Liver (tissue), 9 donors: ENCODE measurements around the gene CCM2. TPM values are rescaled to one million over a fixed set of nuclear protein-coding genes. Genes with fewer than 3 reads are reported as not detected.

Experiments used
- DNase-seq: peaks from one replicate; pipeline ENCODE4 v3.0.0-alpha.2; 2017; ENCODE audit warnings: low spot score
- H3K27ac ChIP-seq, 2 donors: one replicate each; pipeline ENCODE4 v1.7.0; 2013; ENCODE audit warnings: inconsistent platforms in 2 of 2, low read length in 2 of 2, control low read depth in 1 of 2, low read depth in 1 of 2, mild to moderate bottlenecking in 1 of 2
- H3K27me3 ChIP-seq, 4 donors: one replicate each; pipeline versions ENCODE4 v1.6.1 to v1.7.0; 2013; ENCODE audit warnings: low read length in 3 of 4, inconsistent platforms in 1 of 4, mild to moderate bottlenecking in 1 of 4, moderate library complexity in 1 of 4; ENCODE audit not compliant: control insufficient read depth in 4 of 4, insufficient read depth in 4 of 4
- H3K36me3 ChIP-seq, 4 donors: one replicate each; pipeline versions ENCODE4 v1.6.1 to v1.7.0; 2013; ENCODE audit warnings: low read length in 3 of 4, mild to moderate bottlenecking in 3 of 4, low read depth in 1 of 4, moderate library complexity in 1 of 4; ENCODE audit not compliant: control insufficient read depth in 4 of 4, insufficient read depth in 3 of 4
- H3K4me1 ChIP-seq, 4 donors: one replicate each; pipeline versions ENCODE4 v1.6.1 to v1.7.0; 2013; ENCODE audit warnings: low read length in 3 of 4, mild to moderate bottlenecking in 3 of 4, moderate library complexity in 1 of 4; ENCODE audit not compliant: control insufficient read depth in 4 of 4, insufficient read depth in 4 of 4
- H3K4me3 ChIP-seq, 3 donors: one replicate each; pipeline versions ENCODE4 v1.6.1 to v1.7.0; 2013; ENCODE audit warnings: low read length in 3 of 3, control low read depth in 1 of 3, low read depth in 1 of 3, mild to moderate bottlenecking in 1 of 3
- H3K9ac ChIP-seq, 2 donors: one replicate each; pipeline ENCODE4 v1.7.0; 2013; ENCODE audit warnings: low read length in 2 of 2, mild to moderate bottlenecking in 2 of 2, moderate library complexity in 2 of 2, control low read depth in 1 of 2, low read depth in 1 of 2
- H3K9me3 ChIP-seq, 4 donors: one replicate each; pipeline versions ENCODE4 v1.6.1 to v1.7.0; 2013; ENCODE audit warnings: low read length in 3 of 4; ENCODE audit not compliant: control insufficient read depth in 4 of 4
- CTCF ChIP-seq: fragments of 150-350 bp; IDR thresholded peaks from 2 replicates; pipeline ENCODE4 v1.5.1; 2017; ENCODE audit warnings: improper control_type of control experiment, low read depth, low read length; ENCODE audit not compliant: missing input control
- EGR1 ChIP-seq, 2 donors: IDR thresholded peaks; 2 replicates each; pipeline ENCODE4 v1.6.1; 2016 to 2018; ENCODE audit warnings: antibody characterized with exemption in 2 of 2, low read depth in 2 of 2
- FOXA1 ChIP-seq: IDR thresholded peaks from 2 replicates; pipeline ENCODE4 v1.6.1; 2016; ENCODE audit warnings: antibody characterized with exemption
- FOXA2 ChIP-seq: IDR thresholded peaks from 2 replicates; pipeline ENCODE4 v1.6.1; 2016; ENCODE audit warnings: antibody characterized with exemption
- GABPA ChIP-seq, 2 donors: IDR thresholded peaks in 1 of 2; conservative IDR thresholded peaks in 1 of 2; 2 replicates each; pipeline ENCODE4 v1.6.1; 2016; ENCODE audit warnings: antibody characterized with exemption in 2 of 2, mild to moderate bottlenecking in 1 of 2, moderate library complexity in 1 of 2
- HNF4A ChIP-seq, 2 donors: conservative IDR thresholded peaks; 2 replicates each; pipeline ENCODE4 v1.6.1; 2016; ENCODE audit warnings: antibody characterized with exemption in 2 of 2, mild to moderate bottlenecking in 2 of 2
- JUND ChIP-seq, 2 donors: IDR thresholded peaks; 2 replicates each; pipeline ENCODE4 v1.6.1; 2016; ENCODE audit warnings: antibody characterized with exemption in 2 of 2
- NR2F2 ChIP-seq: IDR thresholded peaks from 2 replicates; pipeline ENCODE4 v1.6.1; 2016; ENCODE audit warnings: antibody characterized with exemption
- RAD21 ChIP-seq, 2 donors: IDR thresholded peaks; 2 replicates each; pipeline ENCODE4 v1.6.1; 2016; ENCODE audit warnings: antibody characterized with exemption in 2 of 2, mild to moderate bottlenecking in 2 of 2
- REST ChIP-seq: IDR thresholded peaks from 2 replicates; pipeline ENCODE4 v1.6.1; 2016; ENCODE audit warnings: antibody characterized with exemption, mild to moderate bottlenecking
- RXRA ChIP-seq, 2 donors: IDR thresholded peaks; 2 replicates each; pipeline ENCODE4 v1.6.1; 2017 to 2018; ENCODE audit warnings: antibody characterized with exemption in 2 of 2, mild to moderate bottlenecking in 1 of 2
- SP1 ChIP-seq: IDR thresholded peaks from 2 replicates; pipeline ENCODE4 v1.6.1; 2018; ENCODE audit warnings: antibody characterized with exemption, mild to moderate bottlenecking
- TAF1 ChIP-seq: conservative IDR thresholded peaks from 2 replicates; pipeline ENCODE4 v1.6.1; 2016; ENCODE audit warnings: antibody characterized with exemption, mild to moderate bottlenecking
- YY1 ChIP-seq: IDR thresholded peaks from 2 replicates; pipeline ENCODE4 v1.6.1; 2016; ENCODE audit warnings: antibody characterized with exemption, mild to moderate bottlenecking
- ZBTB33 ChIP-seq: IDR thresholded peaks from 2 replicates; pipeline ENCODE4 v1.6.1; 2016; ENCODE audit warnings: antibody characterized with exemption
- WGBS: extraction: QIAGEN DNeasy Blood & Tissue Kit; methylation state at CpG from one replicate; pipeline ENCODE4 v1.1.7; 2013; 5-methylcytosine and 5-hydroxymethylcytosine counted together
- polyA plus RNA-seq, 2 donors: library from polyadenylated mRNA; stranded (reverse) in 1 of 2; unstranded in 1 of 2; fragments of 200-250 nt in 1 of 2; fragments of >200 nt in 1 of 2; fragmentation: Nextera tagmentation in 1 of 2; extraction: Ambion mirVana in 1 of 2; gene quantifications; one replicate each; pipeline versions ENCODE4 v1.2.1 to v1.2.3, GENCODE V29; 2013 to 2015
- total RNA-seq, 2 donors: library from RNA; depleted of rRNA; stranded (reverse); fragments of >200 nt; gene quantifications; one replicate each; pipeline ENCODE4 v1.2.3, GENCODE V29; 2014
- TF ChIP-seq, protein P1 (sequence below): IDR thresholded peaks from 2 replicates; pipeline ENCODE4 v1.6.1; 2016; ENCODE audit warnings: antibody characterized with exemption
- TF ChIP-seq, protein P2 (sequence below): IDR thresholded peaks from 2 replicates; pipeline ENCODE4 v1.6.1; 2016; ENCODE audit warnings: antibody characterized with exemption
- donor health status: healthy.
- donor health status: healthy.
- donor health status: healthy.
- donor health status: healthy.
- donor health status: healthy.

CCM2 gene
- total and polyA plus RNA-seq, 4 donors, result 26.3 to 65.0 (median 47.5) TPM

GRCh38 chr7:45081670-45081974 is 81.6 kb downstream of the CCM2 start (continued):
- no peak for TF ChIP-seq REST
- no peak for TF ChIP-seq NR2F2
- no peak for TF ChIP-seq RAD21 (IDR thresholded peaks at IDR 0.05)
- no peak for TF ChIP-seq RXRA (IDR thresholded peaks at IDR 0.05)
- no peak for TF ChIP-seq SP1
- TF ChIP-seq, protein P1, sequence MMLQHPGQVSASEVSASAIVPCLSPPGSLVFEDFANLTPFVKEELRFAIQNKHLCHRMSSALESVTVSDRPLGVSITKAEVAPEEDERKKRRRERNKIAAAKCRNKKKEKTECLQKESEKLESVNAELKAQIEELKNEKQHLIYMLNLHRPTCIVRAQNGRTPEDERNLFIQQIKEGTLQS, result no peak
- no peak for TF ChIP-seq FOXA1
- no peak for TF ChIP-seq EGR1 (IDR thresholded peaks at IDR 0.05; ENCODE audit: low read depth in 2 of 2)
- no peak for TF ChIP-seq TAF1
- TF ChIP-seq ZBTB33, result no peak

DNA sequence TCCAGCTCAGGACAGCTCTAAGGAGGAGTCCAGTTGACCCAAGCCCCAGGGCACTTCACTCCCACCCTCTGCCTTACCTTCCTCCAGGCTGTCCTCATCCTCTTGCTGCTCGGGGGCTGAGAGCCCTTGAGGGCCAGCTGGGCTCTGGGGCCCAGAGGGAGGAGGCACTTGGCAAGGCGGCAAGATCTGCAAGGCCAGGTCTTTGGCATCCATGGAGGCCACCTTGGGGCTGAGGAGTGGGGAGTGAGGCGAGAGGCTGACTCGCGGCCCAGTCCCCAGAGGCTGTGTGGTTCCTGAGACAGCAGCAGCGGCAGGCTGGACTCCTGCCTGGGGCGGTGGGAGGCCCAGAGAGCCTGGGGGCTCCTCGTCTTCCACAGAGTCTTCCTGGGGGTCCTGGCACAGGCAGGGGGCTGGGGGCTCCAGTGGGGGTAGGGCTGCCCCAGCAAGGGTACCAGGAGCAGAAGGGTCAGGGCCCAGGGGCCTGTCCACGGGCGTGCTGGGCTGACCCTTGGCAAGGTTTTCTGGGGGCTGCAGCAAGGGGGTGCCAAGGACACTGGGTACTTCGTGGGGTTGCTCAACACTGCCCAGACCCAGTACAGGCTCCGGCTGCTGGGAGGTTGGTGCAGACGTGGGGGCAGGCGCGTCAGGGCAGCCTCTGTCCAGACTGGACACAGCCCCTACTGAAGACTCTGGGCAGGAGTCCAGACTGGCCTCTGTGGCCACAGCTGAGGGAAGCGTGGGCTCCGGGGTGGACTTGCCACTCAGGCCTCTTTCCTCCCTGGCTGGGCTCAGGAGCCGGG is 82.2 kb downstream of the CCM2 start:
- no peaks in the 10 kb centered on the region for H3K9me3 ChIP-seq
- no peaks in the 10 kb centered on the region for H3K27me3 ChIP-seq
- DNase-seq, result no peak
- no peaks in the 10 kb centered on the region for H3K4me1 ChIP-seq
- no peak overlapping the region for H3K27ac ChIP-seq
- TF ChIP-seq SP1 (no peak), TAF1 (no peak), ZBTB33 (no peak), FOXA2 (no peak), HNF4A (conservative IDR thresholded peaks at IDR 0.05) (no peak), JUND (IDR thresholded peaks at IDR 0.05) (no peak), YY1 (no peak), CTCF (no peak), RXRA (IDR thresholded peaks at IDR 0.05) (no peak), NR2F2 (no peak), FOXA1 (no peak), REST (no peak), EGR1 (IDR thresholded peaks at IDR 0.05; ENCODE audit: low read depth in 2 of 2) (no peak), RAD21 (IDR thresholded peaks at IDR 0.05) (no peak), GABPA (IDR thresholded peaks at IDR 0.05 in 1 of 2, conservative IDR thresholded peaks at IDR 0.05 in 1 of 2) (no peak)
- TF ChIP-seq, protein P2, sequence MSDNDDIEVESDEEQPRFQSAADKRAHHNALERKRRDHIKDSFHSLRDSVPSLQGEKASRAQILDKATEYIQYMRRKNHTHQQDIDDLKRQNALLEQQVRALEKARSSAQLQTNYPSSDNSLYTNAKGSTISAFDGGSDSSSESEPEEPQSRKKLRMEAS, result no peak
- TF ChIP-seq, protein P1, result no peak
- H3K4me3 ChIP-seq, result no peak overlapping the region
- WGBS, result 86% methylated on average over 18 of the region's 18 CpGs
- H3K36me3 ChIP-seq, result peaks cover 0 to under 1% (median 0%) of the 10 kb centered on the region in 4 donors
- H3K9ac ChIP-seq, result no peak overlapping the region
